ENCODE results near the gene ARMH1.

DNA sequence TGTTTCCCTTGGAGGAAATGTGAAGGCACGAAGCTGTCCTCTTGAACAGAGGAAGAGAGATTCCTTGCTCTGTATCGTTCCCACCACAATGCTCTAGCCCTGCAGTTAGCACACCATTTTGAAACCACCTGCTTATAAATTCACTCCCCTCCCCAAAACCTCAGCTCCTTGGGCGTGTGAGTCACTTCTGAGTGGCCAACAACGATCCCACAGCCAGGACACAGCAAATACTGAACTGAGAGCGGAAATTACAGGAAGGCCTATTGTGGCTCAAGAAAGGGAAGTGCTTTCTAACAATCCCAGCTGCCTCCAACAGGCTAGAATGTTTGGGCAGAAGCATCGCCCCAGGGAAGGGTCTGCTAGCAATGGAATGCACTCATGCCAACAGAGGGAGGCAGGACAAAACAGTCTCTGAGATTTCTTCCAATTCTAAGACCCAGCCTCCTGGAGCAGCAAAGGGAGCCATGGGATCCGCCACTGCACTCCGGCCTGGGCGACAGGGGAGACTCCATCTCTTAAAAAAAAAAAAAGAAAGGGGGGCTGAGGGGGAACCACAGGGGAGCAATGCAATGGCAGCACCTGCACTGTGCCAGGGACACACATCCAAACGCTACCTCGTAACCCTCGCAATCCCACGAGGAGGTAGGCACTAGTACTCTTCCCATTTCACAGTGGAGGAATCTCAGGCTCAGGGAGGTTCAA lies 2.1 kb upstream of the ARMH1 start:
- TF ChIP-seq EZH2 (IDR thresholded peaks at IDR 0.05; ENCODE audit: low read length, unreplicated experiment) (no peak), EZH2phosphoT487 (IDR thresholded peaks at IDR 0.05; ENCODE audit: borderline replicate concordance, low read length) (no peak)
- TF ChIP-seq, protein P1, sequence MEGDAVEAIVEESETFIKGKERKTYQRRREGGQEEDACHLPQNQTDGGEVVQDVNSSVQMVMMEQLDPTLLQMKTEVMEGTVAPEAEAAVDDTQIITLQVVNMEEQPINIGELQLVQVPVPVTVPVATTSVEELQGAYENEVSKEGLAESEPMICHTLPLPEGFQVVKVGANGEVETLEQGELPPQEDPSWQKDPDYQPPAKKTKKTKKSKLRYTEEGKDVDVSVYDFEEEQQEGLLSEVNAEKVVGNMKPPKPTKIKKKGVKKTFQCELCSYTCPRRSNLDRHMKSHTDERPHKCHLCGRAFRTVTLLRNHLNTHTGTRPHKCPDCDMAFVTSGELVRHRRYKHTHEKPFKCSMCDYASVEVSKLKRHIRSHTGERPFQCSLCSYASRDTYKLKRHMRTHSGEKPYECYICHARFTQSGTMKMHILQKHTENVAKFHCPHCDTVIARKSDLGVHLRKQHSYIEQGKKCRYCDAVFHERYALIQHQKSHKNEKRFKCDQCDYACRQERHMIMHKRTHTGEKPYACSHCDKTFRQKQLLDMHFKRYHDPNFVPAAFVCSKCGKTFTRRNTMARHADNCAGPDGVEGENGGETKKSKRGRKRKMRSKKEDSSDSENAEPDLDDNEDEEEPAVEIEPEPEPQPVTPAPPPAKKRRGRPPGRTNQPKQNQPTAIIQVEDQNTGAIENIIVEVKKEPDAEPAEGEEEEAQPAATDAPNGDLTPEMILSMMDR (conservative IDR thresholded peaks at IDR 0.05; ENCODE audit: low read depth, low read length), result no peak

Measured in PC-3 (cell line).